SK-N-SH (cell line): ENCODE measurements around the gene RIMS3. TPM values are rescaled to one million over a fixed set of nuclear protein-coding genes. Genes with fewer than 3 reads are reported as not detected.
A peak's percentile ranks its signal among the peaks of the same experiment; 100 is the strongest.

Experiments
- CTCF ChIA-PET: fragments of 300-600, 350-600 bp; formaldehyde crosslinking; extraction: SDS; loops from one replicate; lab custom pipeline; 2021; lab: Yijun Ruan, JAX
- POLR2A ChIA-PET: fragments of 350-600 bp; sonication (Branson Sonifier 250); formaldehyde crosslinking; extraction: SDS; loops from one replicate; lab custom pipeline; 2020; ENCODE audit warnings: antibody characterized with exemption, inconsistent platforms; lab: Yijun Ruan, JAX
- DNase-seq: peaks from one replicate; pipeline ENCODE4 v3.0.0; 2012
- H2AFZ ChIP-seq: fragments of 200-600 bp; sonication (generic); 2 replicates; pipeline ENCODE4 v1.8.1; 2016; ENCODE audit warnings: antibody characterized with exemption, mild to moderate bottlenecking, low read depth
- H3F3A ChIP-seq: fragments of 200-600 bp; sonication (generic); replicated peaks from 2 replicates; pipeline ENCODE3; 2016; ENCODE audit warnings: antibody characterized with exemption, mild to moderate bottlenecking; ENCODE audit not compliant: insufficient read depth
- H3K27ac ChIP-seq, 2 experiments: fragments of 200-500 bp in 1 of 2; fragments of 200-600 bp in 1 of 2; sonication (Bioruptor generic) in 1 of 2; sonication (generic), shearing (Covaris generic) in 1 of 2; 2 replicates each; pipeline versions ENCODE4 v1.5.1 to v1.6.1; 2014 to 2016; ENCODE audit warnings: low read depth in 2 of 2, inconsistent platforms in 1 of 2, low read length in 1 of 2, mild to moderate bottlenecking in 1 of 2, mixed read lengths in 1 of 2
- H3K27me3 ChIP-seq: fragments of 200-600 bp; sonication (generic), shearing (Covaris generic); 2 replicates; pipeline ENCODE4 v1.6.1; 2016; ENCODE audit warnings: mixed run types; ENCODE audit not compliant: insufficient read depth
- H3K36me3 ChIP-seq, 2 experiments: fragments of 200-500 bp in 1 of 2; fragments of 200-600 bp in 1 of 2; sonication (Bioruptor generic) in 1 of 2; sonication (generic) in 1 of 2; replicated peaks in 1 of 2; 2 replicates each; pipeline versions ENCODE3 to v1.5.1; 2014 to 2016; ENCODE audit warnings: low read length in 1 of 2, mild to moderate bottlenecking in 1 of 2; ENCODE audit not compliant: insufficient read depth in 2 of 2, control insufficient read depth in 1 of 2
- H3K4me1 ChIP-seq, 2 experiments: fragments of 200-500 bp in 1 of 2; fragments of 200-600 bp in 1 of 2; sonication (Bioruptor generic) in 1 of 2; sonication (generic), shearing (Covaris generic) in 1 of 2; 2 replicates each; pipeline versions ENCODE4 v1.5.1 to v1.6.1; 2014 to 2016; ENCODE audit warnings: low read depth in 1 of 2, low read length in 1 of 2, mixed run types in 1 of 2; ENCODE audit not compliant: insufficient read depth in 2 of 2, control insufficient read depth in 1 of 2
- H3K4me2 ChIP-seq: fragments of 200-600 bp; sonication (generic), shearing (Covaris generic); 2 replicates; pipeline ENCODE4 v1.6.1; 2017; ENCODE audit warnings: mixed run types
- H3K4me3 ChIP-seq, 2 experiments: fragments of 200-500 bp in 1 of 2; fragments of 200-600 bp in 1 of 2; sonication (Bioruptor generic) in 1 of 2; sonication (generic), shearing (Covaris generic) in 1 of 2; 2 replicates each; pipeline versions ENCODE4 v1.5.1 to v1.8.1; 2014 to 2016; ENCODE audit warnings: low read depth in 2 of 2, inconsistent platforms in 1 of 2, low read length in 1 of 2, mild to moderate bottlenecking in 1 of 2, mixed read lengths in 1 of 2, moderate library complexity in 1 of 2
- H3K79me2 ChIP-seq: fragments of 200-600 bp; sonication (generic); 2 replicates; pipeline ENCODE4 v1.8.1; 2017; ENCODE audit warnings: mild to moderate bottlenecking; ENCODE audit not compliant: insufficient read depth
- H3K9ac ChIP-seq: fragments of 200-600 bp; sonication (generic); 2 replicates; pipeline ENCODE4 v1.6.1; 2017; ENCODE audit warnings: mixed run types
- H3K9me2 ChIP-seq: fragments of 200-600 bp; sonication (generic); 2 replicates; pipeline ENCODE4 v1.6.1; 2017; ENCODE audit warnings: mixed run types
- H3K9me3 ChIP-seq: fragments of 200-600 bp; sonication (generic); 2 replicates; pipeline ENCODE4 v1.6.1; 2017; ENCODE audit warnings: mixed run types, mild to moderate bottlenecking, moderate library complexity
- H4K20me1 ChIP-seq: fragments of 200-600 bp; sonication (generic); 2 replicates; pipeline ENCODE4 v1.6.1; 2017; ENCODE audit warnings: mild to moderate bottlenecking, mixed run types; ENCODE audit not compliant: insufficient read depth
- ELF1 ChIP-seq: IDR thresholded peaks from 2 replicates; pipeline ENCODE4 v1.4.0; 2012
- EZH2phosphoT487 ChIP-seq: fragments of 200-600 bp; sonication (generic); IDR thresholded peaks from 2 replicates; pipeline ENCODE4 v1.6.1; 2017; ENCODE audit warnings: low read depth, mixed run types, mild to moderate bottlenecking, antibody characterized with exemption, moderate library complexity, borderline replicate concordance
- FOSL2 ChIP-seq: IDR thresholded peaks from 2 replicates; pipeline ENCODE4 v1.4.0; 2012; ENCODE audit warnings: low read depth, mild to moderate bottlenecking, moderate library complexity, borderline replicate concordance
- FOXJ3 ChIP-seq: sonication (generic); formaldehyde crosslinking; IDR thresholded peaks from 2 replicates; pipeline ENCODE4 v1.5.1; 2020; ENCODE audit warnings: mild to moderate bottlenecking, missing genetic modification reagents
- GABPA ChIP-seq: IDR thresholded peaks from 2 replicates; pipeline ENCODE4 v1.4.0; 2012; ENCODE audit warnings: low read depth, mild to moderate bottlenecking
- MXI1 ChIP-seq: IDR thresholded peaks from 2 replicates; pipeline ENCODE4 v1.6.1; 2012; ENCODE audit warnings: mild to moderate bottlenecking, low read depth, low read length, improper control_type of control experiment
- POLR2AphosphoS5 ChIP-seq: IDR thresholded peaks from 2 replicates; pipeline ENCODE4 v1.6.1; 2012; ENCODE audit warnings: low read depth, low read length
- RAD21 ChIP-seq: IDR thresholded peaks from 2 replicates; pipeline ENCODE4 v1.6.1; 2012; ENCODE audit warnings: mild to moderate bottlenecking, low read length
- RCOR1 ChIP-seq: fragments of 150-350 bp; IDR thresholded peaks from 2 replicates; pipeline ENCODE4 v1.6.1; 2017; ENCODE audit warnings: antibody characterized with exemption, low read length
- TAF1 ChIP-seq: IDR thresholded peaks from 2 replicates; pipeline ENCODE4 v1.6.1; 2012; ENCODE audit warnings: low read depth, mild to moderate bottlenecking, low read length, moderate library complexity, borderline replicate concordance
- TEAD4 ChIP-seq: IDR thresholded peaks from 2 replicates; pipeline ENCODE4 v1.4.0; 2012; ENCODE audit warnings: mild to moderate bottlenecking, borderline replicate concordance; ENCODE audit not compliant: insufficient read depth
- WGBS: methylation state at CpG from one replicate; pipeline ENCODE4 v1.1.6; 2017; ENCODE audit warnings: low lambda C conversion rate; 5-methylcytosine and 5-hydroxymethylcytosine counted together
- polyA plus RNA-seq, 3 experiments: library from polyadenylated mRNA; depleted of rRNA; stranded (reverse); fragments of >200 nt; gene quantifications; 2 replicates each; pipeline ENCODE4 v1.2.3, GENCODE V29; 2012
- TF ChIP-seq, protein P1 (sequence below): fragments of 150-350 bp; IDR thresholded peaks from 2 replicates; pipeline ENCODE4 v1.6.1; 2017; ENCODE audit warnings: antibody characterized with exemption, low read length, low read depth, borderline replicate concordance
- TF ChIP-seq, protein P2 (sequence below): IDR thresholded peaks from 2 replicates; pipeline ENCODE4 v1.4.0; 2012; ENCODE audit warnings: low read depth
- TF ChIP-seq, protein P3 (sequence below): IDR thresholded peaks from 2 replicates; pipeline ENCODE4 v1.4.0; 2012; ENCODE audit warnings: low read depth, borderline replicate concordance

Gene RIMS3
- polyA plus RNA-seq, 1 of the 3 experiments (the other 2 are of a cell fraction): 1.9 TPM

DNA sequence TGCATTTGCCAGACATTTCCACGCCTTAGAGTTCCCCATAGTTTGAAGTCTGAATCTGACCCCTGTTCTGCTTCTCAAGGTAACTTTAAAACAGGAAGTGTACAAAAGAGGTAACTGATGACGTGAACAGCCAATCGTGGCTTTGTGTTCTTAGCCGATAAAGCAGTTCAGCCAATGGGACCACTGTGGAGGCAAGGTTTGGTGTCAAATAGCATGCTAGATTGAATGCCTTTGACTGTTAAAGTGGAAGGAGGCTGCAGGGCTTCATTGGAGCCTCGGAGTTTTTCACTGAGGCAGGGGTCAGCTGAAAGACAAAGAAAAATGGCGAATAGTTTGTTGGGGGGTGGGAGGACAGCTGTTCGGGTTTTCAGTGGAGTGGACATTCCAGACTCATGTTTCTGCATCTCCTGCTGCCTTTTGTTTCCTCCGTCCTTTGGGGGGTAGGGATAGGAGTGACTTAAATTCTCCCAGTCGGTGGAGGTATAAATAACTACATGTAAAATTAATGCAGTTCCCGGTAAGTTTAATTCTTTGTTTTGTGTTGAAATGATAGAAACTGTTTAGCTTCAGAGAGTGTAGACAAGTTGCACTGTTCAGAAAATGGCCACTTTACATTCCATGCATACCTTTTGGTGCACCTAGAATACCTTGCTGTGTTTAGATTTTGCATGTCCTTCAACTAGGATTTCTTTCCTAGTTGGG, 43.8 kb upstream of the RIMS3 start (continued):
- TF ChIP-seq, protein P1, sequence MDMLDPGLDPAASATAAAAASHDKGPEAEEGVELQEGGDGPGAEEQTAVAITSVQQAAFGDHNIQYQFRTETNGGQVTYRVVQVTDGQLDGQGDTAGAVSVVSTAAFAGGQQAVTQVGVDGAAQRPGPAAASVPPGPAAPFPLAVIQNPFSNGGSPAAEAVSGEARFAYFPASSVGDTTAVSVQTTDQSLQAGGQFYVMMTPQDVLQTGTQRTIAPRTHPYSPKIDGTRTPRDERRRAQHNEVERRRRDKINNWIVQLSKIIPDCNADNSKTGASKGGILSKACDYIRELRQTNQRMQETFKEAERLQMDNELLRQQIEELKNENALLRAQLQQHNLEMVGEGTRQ: no peak
- TF ChIP-seq, protein P2, sequence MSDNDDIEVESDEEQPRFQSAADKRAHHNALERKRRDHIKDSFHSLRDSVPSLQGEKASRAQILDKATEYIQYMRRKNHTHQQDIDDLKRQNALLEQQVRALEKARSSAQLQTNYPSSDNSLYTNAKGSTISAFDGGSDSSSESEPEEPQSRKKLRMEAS: peak; percentile 54; the same call in 1 of the 2 replicates
- TF ChIP-seq RAD21 (no peak), TEAD4 (no peak), ELF1 (peak; percentile 89), GABPA (peak; percentile 69), EZH2phosphoT487 (no peak), FOSL2 (no peak), FOXJ3 (no peak), TAF1 (peak; percentile 81; the same call in 1 of the 2 replicates), POLR2AphosphoS5 (peak; percentile 74), MXI1 (no peak; the same call in none of the 2 replicates)

DNA sequence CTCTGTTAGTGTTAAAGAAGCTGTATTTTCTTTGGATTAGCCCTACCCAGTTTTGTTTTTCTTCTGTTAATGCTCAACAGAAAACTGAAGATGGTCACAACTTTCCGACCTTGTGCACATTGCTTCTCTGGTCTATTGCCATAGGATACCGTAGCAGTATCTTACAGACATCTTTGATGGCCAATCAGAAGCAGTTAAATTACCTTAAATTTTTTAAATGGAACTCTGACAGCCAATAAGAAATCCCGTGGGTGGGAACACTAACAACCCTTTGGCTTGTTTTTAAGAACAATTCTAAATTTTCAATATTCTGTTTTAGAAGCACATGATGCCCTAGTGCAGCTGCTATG, 43.2 kb upstream of the RIMS3 start:
- Histone ChIP-seq H3F3A (peaks cover 26% of the 10 kb centered on the region), H3K9me3 (no peaks in the 10 kb centered on the region), H3K9me2 (no peaks in the 10 kb centered on the region), H3K4me1 (peaks cover 22 to 24% of the 10 kb centered on the region in 2 experiments; a peak in 3 of 4 replicates), H3K27ac (peak overlapping the region; percentile 69 to 95), H3K27me3 (no peaks in the 10 kb centered on the region), H2AFZ (peak overlapping the region; percentile 72), H3K79me2 (peaks cover 97% of the 10 kb centered on the region), H3K36me3 (peaks cover 7 to 8% of the 10 kb centered on the region in 2 experiments), H4K20me1 (no peaks in the 10 kb centered on the region), H3K4me2 (peak overlapping the region; percentile 83), H3K9ac (peak overlapping the region; percentile 74), H3K4me3 (peak overlapping the region; percentile 72 to 87)
- TF ChIP-seq EZH2phosphoT487 (no peak), RCOR1 (no peak), ELF1 (no peak), MXI1 (peak; percentile 13; the same call in 1 of the 2 replicates)
- TF ChIP-seq, protein P3, sequence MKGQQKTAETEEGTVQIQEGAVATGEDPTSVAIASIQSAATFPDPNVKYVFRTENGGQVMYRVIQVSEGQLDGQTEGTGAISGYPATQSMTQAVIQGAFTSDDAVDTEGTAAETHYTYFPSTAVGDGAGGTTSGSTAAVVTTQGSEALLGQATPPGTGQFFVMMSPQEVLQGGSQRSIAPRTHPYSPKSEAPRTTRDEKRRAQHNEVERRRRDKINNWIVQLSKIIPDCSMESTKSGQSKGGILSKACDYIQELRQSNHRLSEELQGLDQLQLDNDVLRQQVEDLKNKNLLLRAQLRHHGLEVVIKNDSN: no peak
- WGBS: 8% methylated on average over 3 of the region's 3 CpGs
- DNase-seq: peak; percentile 74
- CTCF ChIA-PET: interaction anchor here (0.6 to 1.5 kb wide), 4 partner anchors 17 to 141 kb away, joined by 3 to 4 read pairs (median 3); partner anchors contain the start of gene NFYC
- POLR2A ChIA-PET: interaction anchor here (3.1 kb wide), 1 partner anchor 17 kb away, joined by 10 read pairs; the partner anchor contains the start of gene NFYC
